Measurements from ENCODE around the gene WNT5A.

Gene WNT5A

DNA sequence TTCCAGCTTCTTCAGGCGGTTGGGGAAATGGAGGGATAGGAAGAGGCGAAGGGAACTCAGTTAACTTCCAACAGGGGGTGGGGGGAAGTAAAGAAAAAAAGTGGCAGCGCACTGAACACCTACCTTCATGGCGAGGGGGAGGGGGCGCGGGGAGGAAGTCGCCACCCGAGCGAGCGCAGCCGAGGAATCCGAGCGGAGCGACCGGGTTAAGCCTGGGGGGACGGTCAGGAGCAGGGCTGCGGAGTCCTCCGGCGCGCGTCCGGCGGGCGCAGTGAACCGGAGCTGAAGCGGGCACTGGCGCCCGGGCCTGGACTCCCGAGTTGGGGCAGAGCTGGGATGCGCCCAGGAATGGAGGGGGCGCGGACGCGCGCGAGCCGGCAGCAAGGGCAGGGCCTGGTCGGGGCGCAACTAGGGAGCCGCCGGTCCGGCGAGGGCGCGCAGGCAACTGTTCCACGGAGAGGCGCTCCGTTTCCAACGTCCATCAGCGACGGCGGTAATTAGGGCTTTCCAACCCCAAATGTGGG lies at the start of gene WNT5A:
Gene WNT5A, minus strand, starts transcription at position 450 of the 524 bp plus-strand sequence. Its CDS starts 321 bp downstream, at position 129.
- peak in 1 of 2 experiments; percentile 16 for DNase-seq

DNA sequence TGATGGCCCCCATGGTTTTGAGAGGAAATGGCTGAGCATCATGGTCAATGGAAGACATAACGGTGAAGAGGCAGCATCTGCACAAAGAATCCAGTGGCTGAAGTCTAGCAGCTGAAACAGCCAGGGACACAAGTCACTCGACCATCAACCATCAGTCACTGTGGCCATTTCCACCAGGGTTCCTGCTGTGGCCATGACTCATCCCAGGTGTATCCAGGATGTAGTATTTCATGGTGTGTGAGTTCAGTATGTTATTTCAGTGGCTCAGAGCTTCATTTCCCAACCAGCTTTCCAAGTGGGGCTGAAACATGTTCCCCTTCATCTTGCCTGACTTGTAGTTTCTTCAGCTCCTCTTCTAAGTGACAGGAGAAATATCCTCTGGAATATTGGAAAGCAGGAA lies 47.8 kb upstream of the WNT5A start:
- DNase-seq, result no peak

DNA sequence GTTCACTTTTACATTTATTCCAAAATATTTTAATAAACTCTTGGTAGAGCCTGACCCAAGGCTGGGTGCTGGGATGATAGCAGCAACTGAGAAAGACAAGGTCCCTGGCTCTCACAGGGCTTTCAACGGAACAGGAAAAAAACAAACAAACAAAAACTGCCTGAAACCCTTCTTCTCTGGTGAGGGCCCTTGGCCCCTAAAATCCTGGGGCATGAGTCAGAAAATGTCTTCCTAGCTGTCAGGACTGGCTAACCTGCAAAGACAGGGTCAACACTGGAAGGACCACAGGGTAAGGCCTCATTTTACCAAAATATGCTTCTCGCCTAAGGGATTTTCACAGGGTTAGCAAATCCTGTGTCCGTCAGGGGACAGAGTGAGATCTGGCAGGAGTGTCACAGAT lies 45.7 kb upstream of the WNT5A start:
- DNase-seq, result no peak

DNA sequence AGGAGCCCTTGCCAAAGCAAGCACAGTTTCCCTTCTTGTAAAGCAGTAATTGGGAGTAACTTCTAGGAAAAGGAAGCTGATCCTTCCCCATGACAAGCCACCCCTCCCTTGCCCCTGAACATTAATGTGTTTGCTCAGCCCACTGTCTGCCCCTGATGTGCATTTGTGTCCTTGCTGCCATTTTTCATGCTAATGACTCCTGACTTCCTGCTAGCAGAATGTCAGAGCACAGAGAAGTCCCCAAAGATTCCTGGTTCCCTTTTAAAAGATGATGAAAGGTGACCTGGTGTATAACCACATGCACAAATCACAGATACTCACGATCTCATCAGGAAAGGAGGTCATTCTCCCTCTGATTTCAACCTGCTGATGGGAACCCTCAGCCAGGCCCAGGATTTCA lies 44.2 kb upstream of the WNT5A start:
- DNase-seq, result no peak

DNA sequence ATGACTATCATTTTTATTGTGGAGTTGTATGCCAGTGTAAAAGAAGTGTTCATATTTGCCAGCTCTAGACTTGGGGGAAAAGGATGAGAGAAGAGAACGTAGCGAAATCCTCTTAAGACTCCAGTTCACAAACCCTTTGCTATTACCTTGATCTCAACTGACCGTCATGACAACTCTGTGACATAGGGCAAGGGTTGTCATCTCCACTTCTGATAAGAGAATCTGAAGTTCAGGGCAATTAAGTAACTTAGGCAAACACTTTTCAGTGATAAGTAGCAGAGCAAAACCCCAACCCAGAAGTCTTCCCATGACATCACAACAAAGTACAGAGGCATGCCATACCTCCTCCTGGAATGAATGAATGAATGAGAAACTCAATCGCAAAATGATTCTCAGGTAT lies 40.3 kb upstream of the WNT5A start:
- DNase-seq, result no peak

DNA sequence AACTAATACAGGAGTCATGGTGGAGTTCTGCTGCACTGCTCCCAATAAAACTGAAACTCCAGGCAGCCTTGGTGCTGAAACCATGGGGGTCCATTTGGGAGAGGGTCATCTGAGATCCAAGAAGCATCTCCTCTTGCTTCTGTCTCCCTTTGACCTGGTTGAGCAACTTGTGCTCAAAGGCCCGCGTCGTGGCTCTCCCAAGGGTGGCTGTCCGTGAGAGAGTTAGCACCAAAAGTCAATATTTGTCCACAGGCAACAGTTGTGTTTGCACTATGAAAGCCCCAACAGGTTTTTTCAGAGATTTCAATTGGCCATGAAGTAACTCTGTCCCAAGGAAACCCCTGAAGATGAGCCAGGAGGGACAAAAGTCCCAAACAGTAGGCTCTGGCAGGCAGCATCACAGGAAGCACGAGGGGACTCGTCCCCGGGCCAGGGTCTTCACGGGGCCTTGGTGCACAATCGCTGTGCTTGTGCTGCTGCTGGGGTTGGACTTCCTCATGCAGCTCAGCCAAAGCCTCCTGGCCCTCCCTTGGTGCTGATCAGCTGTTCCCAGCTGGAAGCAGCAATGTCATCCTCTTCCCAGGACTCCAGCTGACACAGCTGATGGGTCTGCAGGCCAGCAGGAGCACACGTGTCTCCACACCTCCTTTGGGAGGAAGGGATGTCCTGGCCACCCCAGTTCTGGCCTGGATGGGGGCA lies 39.4 kb upstream of the WNT5A start:
- no peak for DNase-seq

DNA sequence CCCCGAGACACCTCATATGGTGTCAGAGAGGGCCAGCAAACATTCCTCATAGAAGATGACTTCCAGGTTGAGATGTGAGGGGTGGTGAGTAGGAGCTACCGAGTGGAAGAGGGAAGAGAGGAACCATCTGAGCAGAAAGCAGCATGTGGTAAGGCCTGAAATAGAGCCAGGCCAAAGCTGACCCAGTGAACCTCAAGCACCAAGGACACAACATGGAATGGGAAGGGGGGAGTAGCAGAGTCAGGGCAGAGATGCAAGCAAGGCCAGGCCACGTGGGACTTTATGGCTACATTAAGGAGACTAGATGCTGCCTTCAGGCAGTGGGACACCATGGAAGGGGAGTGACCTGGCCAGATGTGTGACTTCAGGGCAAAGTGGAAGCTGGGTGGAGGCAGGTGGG lies 38.3 kb upstream of the WNT5A start:
- DNase-seq, result no peak

DNA sequence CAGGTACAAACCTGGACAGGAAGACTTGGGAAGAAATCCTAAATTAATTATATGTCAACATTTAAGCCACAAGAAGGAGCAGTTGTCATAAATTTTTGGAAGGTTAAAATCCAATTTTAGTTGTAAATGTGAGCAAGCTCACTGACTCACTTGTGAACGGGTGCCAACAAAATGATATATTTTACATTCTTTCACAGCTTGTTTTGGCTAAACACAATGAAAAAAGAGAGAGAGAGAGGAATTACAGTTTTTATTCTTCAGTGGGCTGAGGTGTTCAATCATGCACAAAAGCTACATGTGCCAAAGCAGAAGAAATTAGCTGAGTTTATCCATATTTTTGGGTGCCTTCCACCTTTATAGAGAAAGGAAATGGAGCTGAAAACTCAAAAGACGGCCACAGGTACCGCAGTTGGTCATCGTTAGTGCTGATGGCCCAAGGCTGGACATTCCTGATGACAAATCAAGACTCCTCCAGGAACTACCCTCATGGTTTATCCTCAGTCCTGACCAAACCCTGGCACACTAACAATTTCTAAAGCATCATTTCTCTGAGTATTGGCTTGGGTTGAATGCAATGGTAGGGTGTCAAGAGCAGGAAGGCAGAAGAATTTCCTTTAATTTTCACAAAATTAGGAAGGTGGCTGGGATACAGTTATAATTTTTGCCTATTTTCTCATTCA lies 37.6 kb upstream of the WNT5A start:
- DNase-seq, result no peak

DNA sequence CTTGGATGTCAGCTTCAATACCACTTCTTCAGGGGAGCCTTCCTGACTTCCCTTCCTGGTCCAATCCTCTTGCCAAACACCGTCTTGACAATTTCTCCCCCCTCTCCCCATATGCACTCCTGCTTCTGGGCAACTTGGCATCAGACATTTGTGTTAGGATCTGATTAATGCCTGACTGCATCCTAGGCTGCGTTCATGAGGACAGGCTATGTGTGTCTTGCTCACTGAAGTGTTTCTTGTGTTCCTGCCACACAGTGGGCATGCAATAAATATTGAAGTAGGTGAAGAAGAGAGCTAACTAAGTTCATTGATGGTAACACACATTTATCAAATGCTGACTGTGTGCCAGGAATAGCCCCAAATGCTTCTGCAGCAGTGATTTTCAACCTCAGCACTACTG lies 36.4 kb upstream of the WNT5A start:
- DNase-seq, result no peak

DNA sequence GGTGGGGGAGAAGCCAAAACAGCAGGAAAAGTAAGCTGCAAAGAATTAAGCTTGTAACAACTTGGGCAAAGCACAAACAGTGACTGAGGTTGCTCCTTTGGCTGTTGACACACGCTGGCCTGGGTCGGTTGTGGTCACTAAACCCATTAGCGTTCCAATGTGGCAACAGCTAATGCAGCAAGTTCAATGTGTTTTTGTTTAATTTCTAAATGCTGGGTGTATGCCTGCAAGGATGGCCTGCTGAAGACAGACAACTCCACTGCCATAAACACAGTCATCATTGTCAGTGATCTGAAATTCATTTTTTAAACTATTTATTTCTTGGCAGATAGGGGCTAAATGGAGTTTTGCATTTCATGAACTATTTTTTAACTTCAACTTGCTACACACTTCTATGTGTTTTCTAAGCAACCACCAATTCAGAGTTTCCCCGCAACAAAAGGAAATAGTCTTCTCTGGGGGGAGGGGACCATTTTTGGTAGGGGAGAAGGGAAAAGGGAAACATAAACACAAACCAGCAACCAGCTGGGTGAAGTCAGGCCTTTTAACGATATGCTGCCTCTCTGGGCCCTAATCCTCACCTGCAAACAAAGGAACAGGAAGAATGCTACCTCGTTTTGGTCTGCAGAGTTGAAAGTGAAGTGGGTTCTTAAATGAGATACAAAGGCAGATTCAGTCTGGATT lies 34.8 kb upstream of the WNT5A start:
- no peak for DNase-seq

DNA sequence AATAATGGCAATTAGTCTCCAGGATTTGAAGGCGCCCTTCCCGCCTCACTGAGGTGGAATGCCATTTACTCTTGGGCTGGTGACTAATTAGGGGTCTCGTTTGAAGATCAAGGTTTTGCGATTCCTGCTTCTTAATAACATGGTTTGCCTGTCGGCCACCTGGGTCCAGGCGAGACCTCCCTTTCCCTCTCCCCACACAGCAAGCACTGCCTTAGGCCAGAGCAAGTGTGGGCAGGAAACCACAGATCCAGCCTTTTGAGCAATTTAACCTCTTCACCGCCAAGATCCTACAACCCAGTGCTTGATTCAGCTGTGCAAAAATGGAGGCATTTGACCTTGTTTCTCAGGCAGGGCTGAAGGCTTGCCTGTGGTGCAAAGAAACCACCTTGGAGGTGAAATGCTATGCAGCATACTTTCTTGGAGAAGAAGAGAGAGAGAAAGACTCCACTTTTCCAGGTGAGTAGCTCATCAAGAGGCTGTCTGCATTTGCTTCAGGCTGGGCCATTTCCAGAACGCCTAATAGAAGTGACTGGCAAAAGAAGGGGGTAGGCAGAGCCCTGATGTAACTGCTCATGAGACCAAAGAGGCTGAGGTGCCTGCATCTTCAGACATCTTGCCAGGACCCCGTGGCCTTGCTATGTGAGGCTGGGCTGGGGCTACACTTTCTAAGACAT lies 34.1 kb upstream of the WNT5A start:
- DNase-seq, result no peak

DNA sequence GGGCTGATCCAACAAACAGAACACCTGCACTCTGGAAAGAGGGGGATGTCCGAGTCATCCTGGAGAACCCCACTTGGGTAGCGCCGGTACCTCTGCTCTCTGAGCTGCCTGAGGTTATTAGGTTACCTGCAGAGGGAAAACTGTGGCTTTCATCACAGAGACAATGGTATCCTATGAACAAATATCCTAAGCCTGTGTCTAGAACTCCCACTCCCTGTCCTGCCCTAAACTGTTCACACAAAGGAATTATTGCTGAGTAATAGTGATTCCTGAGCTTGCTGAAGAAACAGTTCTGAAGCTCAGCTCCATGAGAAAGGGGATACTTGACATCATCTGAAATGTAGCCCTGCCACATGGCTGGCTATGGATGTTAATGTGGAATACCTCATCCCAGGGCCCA lies 31.9 kb upstream of the WNT5A start:
- no peak for DNase-seq

DNA sequence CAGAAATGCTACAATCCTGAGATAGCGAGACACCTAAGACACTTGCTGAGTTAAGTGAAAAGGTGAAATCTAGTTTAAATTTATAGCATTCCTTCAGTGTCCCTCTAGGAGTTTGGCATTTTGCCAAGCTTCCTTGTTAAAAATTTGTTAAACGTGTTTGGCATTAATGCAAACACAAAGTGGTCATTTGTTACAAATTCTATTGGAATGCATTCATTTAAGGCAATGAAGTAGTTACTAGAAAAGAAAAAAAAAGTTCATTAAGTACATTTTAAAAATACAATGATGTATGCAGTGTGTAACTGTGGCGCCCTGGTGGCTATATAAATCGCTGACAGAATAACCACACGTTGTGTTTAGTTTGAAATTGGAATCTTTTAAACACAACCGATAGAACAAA lies 31.3 kb upstream of the WNT5A start:
- no peak for DNase-seq

DNA sequence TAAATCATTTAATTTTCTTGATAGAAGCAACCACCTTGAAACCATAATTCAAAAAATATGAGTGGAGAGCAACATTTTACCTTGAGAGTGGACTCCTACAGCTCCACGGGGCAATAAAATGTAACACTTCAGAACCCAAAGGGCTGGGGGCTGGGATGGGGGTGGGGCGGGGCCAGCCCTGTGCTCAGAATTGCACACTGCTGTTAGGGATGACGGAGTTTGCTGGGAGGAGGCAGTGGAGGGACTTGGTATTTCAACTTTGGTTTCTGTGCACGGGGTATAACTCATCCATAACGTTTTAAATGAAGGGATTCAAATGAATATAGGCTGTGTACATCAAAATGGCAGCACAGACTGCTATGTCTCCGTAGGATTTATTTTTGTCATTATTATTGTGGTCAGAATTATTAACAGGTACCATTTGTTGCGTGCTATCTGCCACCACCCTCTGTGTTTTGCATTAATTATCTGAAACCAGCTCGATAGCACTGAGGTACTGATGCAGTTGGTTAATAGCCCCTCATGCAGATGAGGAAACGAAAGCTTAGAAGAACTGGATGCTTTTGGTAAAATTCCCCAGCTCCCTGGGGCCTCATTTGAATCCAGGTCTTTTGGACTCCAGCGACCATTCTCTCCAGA lies 29.4 kb upstream of the WNT5A start:
- DNase-seq, result no peak

DNA sequence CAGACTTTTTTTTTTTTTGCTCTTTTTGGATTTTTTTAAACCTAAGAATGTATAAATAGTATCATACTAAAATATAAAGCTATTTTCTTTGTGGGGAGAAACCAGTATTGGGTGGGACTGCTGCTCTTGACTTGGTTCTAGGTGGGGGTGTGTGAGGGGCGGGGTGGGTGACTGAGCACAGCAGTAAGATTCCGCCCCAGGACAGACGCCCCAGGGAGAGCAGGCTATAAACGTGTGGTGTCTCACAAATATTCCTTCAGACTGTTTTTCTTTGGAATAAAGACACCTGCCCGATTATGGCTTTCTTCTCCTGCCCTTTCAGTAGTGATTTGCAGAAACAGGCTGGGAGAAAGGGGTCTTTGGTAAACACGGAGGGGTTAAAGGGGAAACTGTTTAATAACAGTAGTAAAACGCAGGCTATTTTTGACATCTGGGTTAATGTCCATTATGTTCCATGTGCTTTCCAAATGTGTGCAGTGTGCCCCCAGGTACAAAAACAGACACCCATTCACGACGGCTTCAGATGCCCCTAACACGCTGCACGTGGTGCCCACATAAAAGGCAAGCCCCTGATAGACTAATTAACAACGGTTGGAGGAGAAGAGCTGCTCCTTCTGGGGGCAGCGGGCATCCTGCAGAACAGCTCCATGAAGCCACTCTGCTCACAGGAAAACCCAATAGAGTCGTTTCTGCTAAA lies 28.6 kb upstream of the WNT5A start:
- no peak for DNase-seq

DNA sequence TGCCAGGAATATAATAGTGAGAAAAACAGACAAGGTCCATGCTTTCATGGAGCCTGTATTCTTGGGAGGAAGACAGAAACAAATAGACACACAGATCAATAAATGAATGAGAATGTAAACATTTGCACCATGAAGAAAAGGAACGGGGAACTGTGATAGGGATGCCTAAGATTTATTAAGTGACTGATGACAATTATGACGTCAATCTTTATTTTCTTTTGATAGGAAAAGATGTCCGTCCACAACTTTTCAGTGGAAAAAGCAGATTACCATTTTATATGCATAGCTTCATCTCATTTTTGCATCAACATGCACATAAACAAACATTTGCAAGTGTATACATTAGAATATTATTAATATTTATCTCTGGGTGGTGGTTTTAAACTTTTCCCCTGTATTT lies 27.9 kb upstream of the WNT5A start:
- no peak for DNase-seq

DNA sequence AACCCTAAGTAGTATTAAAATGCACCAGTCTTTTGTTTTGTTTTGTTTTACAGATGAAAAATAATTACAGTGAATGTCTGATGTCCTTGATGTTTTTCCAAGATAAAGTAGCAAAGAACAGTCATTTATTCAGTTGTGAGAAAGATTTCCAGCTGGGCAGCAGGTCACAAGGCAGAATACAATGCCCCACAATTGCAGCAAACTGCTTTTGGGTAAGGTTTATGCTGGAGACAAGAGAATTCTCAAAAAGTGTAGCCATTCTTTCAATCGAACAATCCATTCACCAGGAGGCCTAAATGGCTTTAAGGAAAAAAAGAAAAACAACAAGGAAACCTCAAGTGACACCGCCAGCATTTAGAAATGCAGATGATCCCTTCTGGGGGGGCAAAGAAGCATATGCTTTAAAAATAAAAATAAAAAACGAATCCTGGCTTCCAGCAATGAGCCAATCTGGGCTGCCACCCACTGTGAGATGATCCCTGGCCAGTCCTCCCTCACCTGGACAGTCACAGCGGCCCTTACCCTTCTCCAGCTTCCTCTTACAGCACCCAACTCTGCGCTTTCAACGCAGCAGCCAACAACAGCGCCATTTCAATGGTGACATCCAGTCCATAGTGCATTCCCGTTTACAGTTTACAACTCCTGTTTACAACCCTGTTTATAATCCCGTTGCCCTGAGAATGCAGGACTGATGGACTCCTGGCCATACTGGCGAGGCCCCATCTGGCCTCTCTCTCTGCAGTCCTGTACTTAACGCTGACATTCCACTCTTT lies 25.7 kb upstream of the WNT5A start:
- no peak for DNase-seq

DNA sequence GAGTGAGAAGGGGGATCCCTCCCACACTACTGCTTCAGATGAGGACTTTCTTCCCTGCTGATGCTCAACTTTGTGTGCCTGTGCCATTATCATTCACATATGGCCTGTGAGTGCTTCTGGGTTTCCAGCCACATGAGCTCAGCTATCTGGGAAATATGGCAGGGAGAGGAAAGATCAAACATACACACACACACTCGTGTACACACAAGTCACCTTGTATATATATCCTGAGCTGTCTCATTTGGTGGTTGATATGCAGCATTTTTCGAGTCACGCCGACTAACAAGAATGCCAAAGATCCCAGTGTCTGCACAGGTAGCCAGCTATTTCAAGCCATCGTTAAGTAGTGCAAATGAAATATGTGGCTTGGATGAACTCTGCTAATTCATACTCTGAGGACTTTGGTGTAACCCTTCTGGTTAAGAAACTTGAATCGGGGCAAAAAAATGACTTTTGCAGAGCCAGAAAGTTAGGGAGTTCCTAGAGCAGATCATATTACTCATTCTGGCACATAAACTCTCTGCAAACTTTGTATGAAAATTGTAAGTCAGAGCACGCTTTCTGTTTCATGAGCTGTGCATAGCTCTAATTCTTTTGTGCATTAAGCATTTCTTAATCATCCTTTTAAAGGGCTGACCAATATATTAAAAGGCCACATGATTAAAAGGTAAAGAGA lies 24.9 kb upstream of the WNT5A start:
- no peak for DNase-seq

DNA sequence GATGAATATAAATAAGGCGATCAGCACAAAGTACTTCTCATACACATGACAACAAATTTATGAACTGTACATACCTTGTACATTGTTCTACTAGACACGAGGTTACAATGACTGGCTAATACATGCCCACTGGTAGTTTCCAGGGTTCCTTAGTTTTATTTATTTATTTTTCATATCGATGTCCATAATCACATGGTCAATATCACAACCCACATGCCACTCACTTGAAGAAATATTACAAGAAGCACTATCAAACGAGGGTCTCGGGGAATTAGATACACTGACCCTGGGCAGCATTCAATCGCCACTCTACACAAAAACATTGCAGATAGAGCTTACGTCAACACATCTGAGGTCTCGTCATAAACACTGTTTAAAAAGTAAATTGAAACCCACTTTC lies 21.2 kb upstream of the WNT5A start:
- DNase-seq, result no peak

DNA sequence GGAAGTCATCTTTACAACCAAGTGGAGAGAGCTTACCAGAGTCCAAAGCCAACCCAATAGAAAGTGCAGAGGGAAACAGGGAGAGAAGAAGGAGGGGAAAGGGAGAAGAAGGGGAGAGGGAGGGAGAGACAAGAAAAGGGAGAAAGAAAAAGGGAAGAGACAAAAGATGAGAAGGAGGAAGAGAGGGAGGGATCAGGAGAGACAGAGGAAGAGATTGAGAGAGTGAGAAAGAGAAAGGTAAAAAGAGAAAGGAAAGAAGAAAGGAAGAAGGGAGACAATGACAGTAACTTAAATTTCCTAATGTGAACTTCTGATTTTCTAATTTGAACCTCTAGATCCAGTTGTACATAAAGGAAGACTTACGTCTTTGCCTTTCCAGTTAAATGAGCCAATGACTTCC lies 20.7 kb upstream of the WNT5A start:
- no peak for DNase-seq

DNA sequence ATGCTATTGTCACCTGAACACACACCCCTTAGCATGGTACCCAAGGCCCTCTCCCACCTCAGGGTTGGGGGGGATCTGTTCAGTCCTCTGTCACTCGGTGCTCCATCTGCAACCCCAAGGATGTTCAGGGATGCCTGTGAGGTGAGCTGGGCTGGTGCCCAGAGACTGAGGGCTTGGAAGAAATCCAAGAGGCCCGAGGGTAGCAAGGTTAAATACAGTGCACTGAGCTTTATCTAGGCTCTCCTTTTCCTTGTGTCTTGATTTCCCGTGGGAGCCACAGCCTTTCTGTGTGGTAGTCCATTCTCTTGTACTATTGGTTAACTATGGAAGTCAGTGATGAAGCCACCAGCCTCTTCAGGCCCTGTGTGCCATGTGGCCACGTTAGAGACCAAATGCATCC lies 18.7 kb upstream of the WNT5A start:
- no peak for DNase-seq
